ENCODE results near the gene SYT15.
"Not testable (repeated sequence)": the region's sequence is repeated elsewhere in the genome, so short reads cannot be mapped to it uniquely, and the experiment has no call there.

DNA sequence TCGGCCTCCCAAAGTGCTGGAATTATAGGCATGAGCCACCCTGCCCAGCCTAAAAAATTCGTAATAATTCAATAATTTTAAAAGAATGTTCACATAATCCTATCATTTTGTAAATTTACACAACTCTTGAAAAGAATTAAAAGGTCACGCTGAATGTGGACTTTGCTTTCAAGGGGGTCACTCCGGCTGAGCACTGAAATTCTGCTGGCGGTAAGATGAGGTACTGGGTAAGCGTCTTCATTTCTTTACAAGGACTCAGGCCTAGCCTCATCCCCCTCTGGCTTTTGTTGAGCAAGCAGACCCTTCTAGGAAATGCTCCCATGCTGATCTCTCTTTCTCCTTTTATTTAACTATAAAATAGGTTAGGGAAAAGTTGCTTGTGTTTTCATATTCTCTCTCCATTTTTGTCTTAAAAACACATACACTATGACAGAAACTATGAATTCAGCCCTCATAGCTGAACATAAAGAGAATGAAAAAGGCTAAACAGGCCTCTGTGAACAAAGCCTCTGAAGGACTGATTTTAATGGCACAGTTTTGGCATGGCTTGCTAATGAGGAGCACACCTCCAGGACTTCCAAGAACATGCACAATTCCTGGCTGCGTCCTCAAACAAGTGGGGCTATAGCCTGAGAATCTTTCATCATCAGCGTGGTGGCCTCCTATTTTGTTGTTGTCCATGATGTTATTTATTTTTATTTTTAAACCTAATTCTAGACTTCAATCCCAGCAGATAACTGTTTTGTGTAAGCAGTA, 45.1 kb downstream of the SYT15 start:
- TF ChIP-seq CTCF (IDR thresholded peaks at IDR 0.05 in 8 of 11, conservative IDR thresholded peaks at IDR 0.05 in 3 of 11); POLR2A (IDR thresholded peaks at IDR 0.05); POLR2AphosphoS5 (IDR thresholded peaks at IDR 0.05): not testable (repeated sequence)

All from spleen (tissue), 7 donors.